HepG2 (cell line): ENCODE measurements around the gene DACT2. TPM values are rescaled to one million over a fixed set of nuclear protein-coding genes. Genes with fewer than 3 reads are reported as not detected.
A peak's percentile ranks its signal among the peaks of the same experiment; 100 is the strongest.

Experiments
- BCLAF1 ChIP-seq: fragments of 450-650 bp; IDR thresholded peaks from 2 replicates; pipeline ENCODE4 v1.6.1; 2017; ENCODE audit warnings: mild to moderate bottlenecking
- FOXP4 ChIP-seq: sonication (generic); formaldehyde crosslinking; IDR thresholded peaks from 2 replicates; pipeline ENCODE4 v1.4.0; 2020; ENCODE audit warnings: missing genetic modification reagents
- HIVEP1 ChIP-seq: sonication (generic); formaldehyde crosslinking; IDR thresholded peaks from 2 replicates; pipeline ENCODE4 v1.4.0; 2020; ENCODE audit warnings: mild to moderate bottlenecking, missing genetic modification reagents
- POGK ChIP-seq: sonication (generic); formaldehyde crosslinking; conservative IDR thresholded peaks from 2 replicates; pipeline ENCODE4 v1.8.0; 2022; ENCODE audit warnings: mild to moderate bottlenecking, moderate library complexity, missing genetic modification reagents
- SRSF4 ChIP-seq: fragments of 200-400 bp; formaldehyde crosslinking; IDR thresholded peaks from one replicate; pipeline ENCODE4 v1.6.1; 2018; ENCODE audit warnings: mild to moderate bottlenecking, low read depth, low read length, moderate library complexity; ENCODE audit not compliant: poor library complexity, severe bottlenecking
- TEAD2 ChIP-seq: sonication (generic); formaldehyde crosslinking; IDR thresholded peaks from 2 replicates; pipeline ENCODE4 v1.9.0; 2021; ENCODE audit warnings: missing genetic modification reagents
- ZBED4 ChIP-seq: sonication (generic); formaldehyde crosslinking; IDR thresholded peaks from 2 replicates; pipeline ENCODE4 v1.4.0; 2020; ENCODE audit warnings: missing genetic modification reagents, borderline replicate concordance
- ZNF329 ChIP-seq: sonication (generic); formaldehyde crosslinking; IDR thresholded peaks from 2 replicates; pipeline ENCODE4 v1.9.0; 2021; ENCODE audit warnings: low read depth, mild to moderate bottlenecking, missing genetic modification reagents
- ZNF33B ChIP-seq: sonication (generic); formaldehyde crosslinking; IDR thresholded peaks from 2 replicates; pipeline ENCODE4 v1.5.1; 2020; ENCODE audit warnings: mild to moderate bottlenecking, missing genetic modification reagents
- ZNF891 ChIP-seq: sonication (generic); formaldehyde crosslinking; IDR thresholded peaks from 2 replicates; pipeline ENCODE4 v1.5.0; 2020; ENCODE audit warnings: mild to moderate bottlenecking, missing genetic modification reagents
- ZSCAN12 ChIP-seq: sonication (generic); formaldehyde crosslinking; IDR thresholded peaks from 2 replicates; pipeline ENCODE4 v1.9.0; 2021; ENCODE audit warnings: mild to moderate bottlenecking, missing genetic modification reagents
- polyA plus RNA-seq, 8 experiments: library from polyadenylated mRNA; depleted of rRNA in 3 of 8; stranded (reverse) in 7 of 8; unstranded in 1 of 8; fragments of >200 nt; fragmentation: Illumina TruSeq in 4 of 8; extraction: Trizol in 4 of 8; gene quantifications; 2 replicates each; pipeline versions ENCODE4 v1.2.1 to v1.2.3, GENCODE V29; 2011 to 2016; ENCODE audit warnings: low read depth in 4 of 8, missing spikeins in 1 of 8, mixed read lengths in 1 of 8; ENCODE audit not compliant: insufficient read depth in 1 of 8
- total RNA-seq, 5 experiments: library from RNA; depleted of rRNA; stranded (reverse); fragments of >200 nt; fragmentation: Illumina TruSeq; extraction: Trizol; gene quantifications; 2 replicates each; pipeline ENCODE4 v1.2.3, GENCODE V29; 2016; ENCODE audit warnings: low read depth in 1 of 5

DACT2 gene
- total and polyA plus RNA-seq, 2 of the 13 experiments (the other 11 are each of a cell fraction or from before 2014, with no cell fraction given): 0.15 TPM; not detected in 1

GRCh38 chr6:168326294-168327261, 7.0 kb upstream of the DACT2 start (continued):
- peak; percentile 85 for TF ChIP-seq ZBED4
- TF ChIP-seq ZSCAN12 (CRISPR knock-in tag): no peak
- TF ChIP-seq BCLAF1: no peak
- TF ChIP-seq SRSF4: no peak
- peak; percentile 93 for TF ChIP-seq FOXP4 (CRISPR knock-in tag)
- no peak for TF ChIP-seq HIVEP1 (CRISPR knock-in tag)
- no peak for TF ChIP-seq ZNF33B (CRISPR knock-in tag)
- no peak for TF ChIP-seq ZNF891 (CRISPR knock-in tag)
- peak; percentile 81 for TF ChIP-seq POGK
- TF ChIP-seq TEAD2: no peak
- TF ChIP-seq ZNF329 (CRISPR knock-in tag): no peak
